HG03558 (cell line): Measurements from ENCODE around the gene EIF4A3.

ENCODE experiments used
- ATAC-seq: cut with Tn5 transposase; IDR thresholded peaks from one replicate; pipeline ENCODE4 v1.9.1; 2021; ENCODE audit warnings: moderate number of reproducible peaks; ENCODE audit not compliant: unreplicated experiment; ENCODE audit errors: extremely low read depth

Gene EIF4A3

GRCh38 chr17:80086616-80087015 is 60.3 kb downstream of the EIF4A3 start:
- ATAC-seq: no peak

- no peak for ATAC-seq
Measured at GRCh38 chr17:80086081-80086480, 60.8 kb downstream of the EIF4A3 start.

GRCh38 chr17:80084773-80085172 is 62.2 kb downstream of the EIF4A3 start:
- ATAC-seq: no peak
